Stimulated activated memory B cell treated with anti-CD40 and anti-IgM and Interleukin-4, amounts not matched to agents 10 μg/mL and 1 μg/mL and 100 μg/mL, for 72 hours (primary cell): ENCODE results near the gene CAPN9.
"Not testable (repeated sequence)": the region's sequence is repeated elsewhere in the genome, so short reads cannot be mapped to it uniquely, and the experiment has no call there.

ENCODE experiments used
- ATAC-seq: fragments of 150-1000 bp; cut with Tn5 transposase; 2 replicates; pipeline ENCODE4 v1.10.0; 2021
- H3K27ac Mint-ChIP-seq: one replicate; pipeline ENCODE4 v1.8.0; 2022; ENCODE audit warnings: mild to moderate bottlenecking, mixed read lengths
- H3K27me3 Mint-ChIP-seq: one replicate; pipeline ENCODE4 v1.8.0; 2022; ENCODE audit warnings: mixed read lengths
- H3K36me3 Mint-ChIP-seq: one replicate; pipeline ENCODE4 v1.8.0; 2022; ENCODE audit warnings: mixed read lengths
- H3K4me1 Mint-ChIP-seq: one replicate; pipeline ENCODE4 v1.8.0; 2022; ENCODE audit warnings: mixed read lengths
- H3K4me3 Mint-ChIP-seq: one replicate; pipeline ENCODE4 v1.8.0; 2022; ENCODE audit warnings: mild to moderate bottlenecking, moderate library complexity, mixed read lengths
- H3K9me3 Mint-ChIP-seq: one replicate; pipeline ENCODE4 v1.8.0; 2022; ENCODE audit warnings: mixed read lengths

The CAPN9 gene

DNA sequence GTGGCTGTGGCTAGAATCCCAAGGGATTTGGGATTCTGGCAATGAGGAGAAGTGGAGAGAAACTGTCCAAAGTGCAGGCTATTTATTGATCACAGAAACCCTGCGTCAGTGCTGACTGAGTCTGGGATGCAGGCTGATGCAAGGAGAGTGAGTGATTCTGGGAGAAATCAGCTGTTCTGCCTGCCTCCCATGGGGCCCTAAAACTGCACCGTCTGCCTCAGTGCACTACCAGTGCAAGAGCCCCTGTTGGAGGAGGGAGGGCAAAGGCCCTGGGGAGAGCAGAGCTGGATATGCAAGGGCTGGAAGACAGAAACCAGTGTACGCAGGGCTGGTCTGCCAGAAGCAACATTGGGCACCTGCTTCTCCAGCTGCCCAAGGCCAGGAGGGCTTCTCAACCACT, 78.6 kb downstream of the CAPN9 start:
- Mint-ChIP-seq H3K4me1 (no peaks in the 10 kb centered on the region), H3K27ac (no peak overlapping the region), H3K9me3 (peaks cover 3% of the 10 kb centered on the region), H3K4me3 (no peak overlapping the region), H3K27me3 (peaks cover 14% of the 10 kb centered on the region), H3K36me3 (no peaks in the 10 kb centered on the region)
- ATAC-seq = no peak

DNA sequence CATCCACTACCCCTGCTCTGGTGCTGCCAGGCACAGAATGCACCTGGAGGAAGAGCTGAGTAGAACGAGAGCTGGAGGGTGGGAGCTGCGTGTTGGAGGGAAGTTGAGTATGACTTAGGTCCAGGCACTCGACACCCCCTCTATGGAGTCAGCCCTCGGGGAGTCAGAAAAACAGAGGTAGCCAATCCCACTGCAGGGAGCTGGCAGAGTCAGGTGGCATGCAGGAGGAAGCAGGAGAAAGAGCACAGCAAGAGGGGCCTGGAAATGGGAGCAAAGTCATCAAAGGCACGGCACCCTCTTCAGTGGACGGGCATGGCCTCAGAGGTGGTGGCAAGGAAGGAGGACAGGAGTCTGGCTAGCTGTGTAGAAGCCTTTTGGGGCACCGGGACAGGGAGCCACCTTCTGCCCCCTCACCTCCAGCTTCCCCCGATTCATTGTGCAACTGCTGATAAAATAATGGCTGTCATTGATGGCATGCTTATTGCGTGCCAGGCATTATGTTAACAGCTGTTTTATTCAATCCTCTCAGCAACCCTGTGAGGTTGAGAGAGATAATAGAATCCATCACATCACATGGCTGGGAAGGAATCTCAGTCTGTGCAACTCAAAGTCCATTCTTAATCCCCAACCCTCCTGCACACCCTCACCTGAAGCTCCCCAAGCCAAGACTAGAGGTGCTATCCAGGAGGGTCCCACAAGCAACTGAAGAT, 79.1 kb downstream of the CAPN9 start:
- no peak overlapping the region for H3K4me3 Mint-ChIP-seq
- H3K27me3 Mint-ChIP-seq = peaks cover 8% of the 10 kb centered on the region
- no peaks in the 10 kb centered on the region for H3K4me1 Mint-ChIP-seq
- no peak for ATAC-seq
- H3K36me3 Mint-ChIP-seq = no peaks in the 10 kb centered on the region
- H3K9me3 Mint-ChIP-seq = peaks cover 6% of the 10 kb centered on the region
- H3K27ac Mint-ChIP-seq = no peak overlapping the region

DNA sequence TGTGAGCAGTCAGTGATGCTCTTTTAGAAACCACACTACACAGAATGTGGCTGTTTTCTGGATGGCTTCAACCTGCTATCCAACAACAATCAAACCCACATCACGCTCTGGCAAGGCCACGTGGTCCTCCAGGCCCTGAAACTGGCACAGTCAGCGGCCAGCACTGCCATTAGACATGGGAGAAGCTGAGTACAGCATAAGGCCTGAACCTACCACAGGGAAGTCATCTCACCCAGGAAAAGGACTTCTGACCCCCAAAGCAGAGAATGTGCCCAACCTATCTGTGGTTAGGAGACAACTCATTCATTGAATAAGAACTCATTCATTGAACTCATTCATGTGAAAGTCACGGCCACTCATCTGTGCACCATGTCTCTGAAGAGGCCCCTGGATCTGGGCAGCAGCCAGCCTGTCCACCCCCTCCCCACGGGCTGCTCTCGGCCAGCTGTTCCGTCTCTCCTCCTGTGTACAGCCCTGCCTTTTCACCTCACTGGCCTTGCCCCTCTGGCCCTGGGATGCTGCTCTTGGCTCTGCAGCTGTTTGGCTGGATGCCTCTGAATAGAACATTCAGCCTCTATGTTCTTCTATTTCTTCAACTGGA, 80.0 kb downstream of the CAPN9 start:
- H3K9me3 Mint-ChIP-seq = peaks cover 10% of the 10 kb centered on the region
- H3K27ac Mint-ChIP-seq = no peak overlapping the region
- H3K36me3 Mint-ChIP-seq = no peaks in the 10 kb centered on the region
- no peak overlapping the region for H3K4me3 Mint-ChIP-seq
- peak; percentile 18 for ATAC-seq
- no peaks in the 10 kb centered on the region for H3K4me1 Mint-ChIP-seq
- H3K27me3 Mint-ChIP-seq = no peaks in the 10 kb centered on the region

DNA sequence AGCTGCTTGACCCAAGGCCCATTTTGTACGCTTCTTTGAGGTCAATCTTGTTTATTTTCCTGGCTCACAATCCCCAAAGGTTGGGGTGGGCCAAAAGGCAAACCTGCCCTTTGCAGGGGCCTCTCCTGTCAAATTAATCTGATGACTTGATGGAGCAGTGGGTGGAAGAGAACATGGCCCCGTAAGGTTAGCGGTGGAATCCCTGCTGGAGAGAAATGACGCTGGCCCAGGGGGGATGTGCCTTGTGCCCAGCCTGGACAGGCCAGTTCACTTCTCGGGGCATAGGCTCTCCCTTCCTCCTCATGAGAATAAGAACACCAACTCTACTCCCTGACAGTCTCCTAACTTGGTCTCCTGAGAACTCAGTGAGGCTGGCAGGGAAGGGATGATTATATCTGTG, 80.6 kb downstream of the CAPN9 start:
- Mint-ChIP-seq H3K4me1 (no peaks in the 10 kb centered on the region), H3K9me3 (peaks cover 10% of the 10 kb centered on the region), H3K27me3 (no peaks in the 10 kb centered on the region), H3K27ac (no peak overlapping the region), H3K4me3 (no peak overlapping the region), H3K36me3 (no peaks in the 10 kb centered on the region)
- ATAC-seq = peak; percentile 14

DNA sequence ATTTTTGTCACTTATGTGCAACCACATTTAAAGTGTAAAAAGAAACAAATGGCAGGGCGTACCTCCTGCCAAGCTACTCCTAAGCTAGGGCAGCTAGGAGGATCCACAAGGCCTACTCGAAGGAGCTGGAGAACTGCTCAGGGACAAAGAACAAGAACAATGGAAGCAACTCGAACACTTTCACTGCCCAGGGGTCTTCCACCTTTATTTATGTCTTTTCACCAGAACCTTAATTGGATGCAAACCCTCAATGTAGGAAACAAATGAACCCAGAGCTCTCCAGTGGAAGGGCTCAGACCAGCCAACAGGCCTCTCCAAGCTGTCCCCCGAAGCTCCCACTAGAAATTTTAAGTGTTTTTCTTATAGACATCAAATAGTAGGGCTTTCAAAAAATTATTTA, 81.2 kb downstream of the CAPN9 start:
- no peak overlapping the region for H3K4me3 Mint-ChIP-seq
- ATAC-seq = no peak
- H3K27me3 Mint-ChIP-seq = no peaks in the 10 kb centered on the region
- H3K27ac Mint-ChIP-seq = no peak overlapping the region
- no peaks in the 10 kb centered on the region for H3K4me1 Mint-ChIP-seq
- peaks cover 10% of the 10 kb centered on the region for H3K9me3 Mint-ChIP-seq
- no peaks in the 10 kb centered on the region for H3K36me3 Mint-ChIP-seq

DNA sequence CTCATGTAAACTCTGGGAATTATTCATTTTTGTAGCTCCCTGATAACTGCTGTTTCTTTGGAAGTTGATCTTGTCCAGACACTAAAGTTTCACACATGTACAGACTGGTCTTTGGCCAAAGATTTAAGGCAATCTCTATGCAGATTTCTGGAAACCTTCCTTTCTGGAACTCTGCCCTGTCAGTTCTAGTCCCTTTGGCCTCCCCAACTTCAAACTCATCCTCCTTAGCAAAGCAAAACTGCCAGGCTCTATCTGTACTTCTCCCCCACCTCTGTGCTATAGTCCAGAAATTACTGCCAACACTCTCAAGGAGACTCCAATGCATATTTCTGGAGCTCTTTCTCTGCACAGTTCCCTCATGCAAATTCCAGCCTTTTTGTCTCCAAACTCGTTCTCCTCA, 84.6 kb downstream of the CAPN9 start:
- no peak overlapping the region for H3K4me3 Mint-ChIP-seq
- no peak for ATAC-seq
- no peaks in the 10 kb centered on the region for H3K36me3 Mint-ChIP-seq
- H3K4me1 Mint-ChIP-seq = no peaks in the 10 kb centered on the region
- H3K9me3 Mint-ChIP-seq = peaks cover 10% of the 10 kb centered on the region
- H3K27me3 Mint-ChIP-seq = peaks cover 14% of the 10 kb centered on the region
- no peak overlapping the region for H3K27ac Mint-ChIP-seq

DNA sequence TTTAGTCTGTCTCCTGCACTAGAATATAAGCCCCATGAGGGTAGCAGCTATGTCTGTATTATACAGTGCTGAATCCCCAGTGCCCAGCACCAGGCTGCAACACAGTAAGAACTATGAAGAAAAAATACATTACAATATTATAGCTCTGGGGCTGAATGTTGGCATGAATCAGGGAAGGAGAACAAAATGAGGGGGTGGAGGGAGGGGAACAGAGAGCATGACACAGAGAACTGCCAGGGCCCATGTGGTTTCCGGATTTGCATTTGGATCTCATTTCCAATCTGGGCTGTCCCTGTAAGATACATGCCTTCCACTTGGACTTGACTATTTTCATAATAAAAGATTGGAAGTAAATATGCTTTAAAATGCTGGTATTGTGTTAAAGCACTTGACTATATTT, 85.3 kb downstream of the CAPN9 start:
- H3K27ac Mint-ChIP-seq = no peak overlapping the region
- no peaks in the 10 kb centered on the region for H3K4me1 Mint-ChIP-seq
- ATAC-seq = no peak

DNA sequence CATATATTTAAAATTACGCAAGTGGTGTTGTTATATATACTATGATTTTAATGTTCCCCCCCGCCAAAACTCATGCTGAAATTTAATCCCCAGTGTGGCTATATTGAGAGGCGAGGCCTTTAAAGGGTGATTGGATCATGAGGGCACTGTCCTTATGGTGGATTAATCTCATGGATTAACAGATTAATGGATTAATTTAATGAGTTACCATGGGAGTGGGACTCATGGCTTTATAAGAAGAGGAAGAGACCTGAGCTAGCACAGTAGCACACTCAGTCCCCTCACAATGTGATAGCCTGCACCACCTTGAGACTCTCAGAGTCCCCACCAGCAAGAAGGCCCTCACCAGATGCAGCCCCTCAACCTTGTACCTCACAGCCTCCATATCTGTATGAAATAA, 86.3 kb downstream of the CAPN9 start:
- ATAC-seq = no peak
- Mint-ChIP-seq H3K4me3 (no peak overlapping the region), H3K36me3 (peaks cover 6% of the 10 kb centered on the region), H3K9me3 (peaks cover 10% of the 10 kb centered on the region), H3K4me1 (no peaks in the 10 kb centered on the region), H3K27me3 (peaks cover 14% of the 10 kb centered on the region), H3K27ac (no peak overlapping the region)

More for the DNA sequence above, 85.3 kb downstream of the CAPN9 start:
- H3K36me3 Mint-ChIP-seq = no peaks in the 10 kb centered on the region
- H3K27me3 Mint-ChIP-seq = peaks cover 14% of the 10 kb centered on the region
- no peak overlapping the region for H3K4me3 Mint-ChIP-seq
- H3K9me3 Mint-ChIP-seq = peaks cover 10% of the 10 kb centered on the region

DNA sequence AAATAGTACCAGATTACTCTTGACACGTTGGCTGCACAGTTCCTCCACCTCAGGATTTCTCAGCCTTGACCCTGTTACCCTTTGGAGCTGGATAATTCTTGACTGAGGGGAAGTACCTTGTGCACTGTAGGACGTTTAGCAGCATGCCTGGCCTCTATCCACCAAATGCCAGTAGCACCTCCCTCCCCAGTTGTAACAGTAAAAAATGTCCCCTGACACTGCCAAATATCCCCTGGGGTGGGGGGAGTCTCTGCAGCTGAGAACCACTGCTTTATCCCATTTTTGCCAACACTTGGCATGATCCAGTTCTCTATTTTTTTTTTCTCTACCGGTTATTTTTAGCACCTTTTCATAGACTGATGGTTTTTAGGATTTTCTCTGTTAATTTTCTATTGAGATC, 87.1 kb downstream of the CAPN9 start:
- no peaks in the 10 kb centered on the region for H3K4me1 Mint-ChIP-seq
- H3K27me3 Mint-ChIP-seq = peaks cover 14% of the 10 kb centered on the region
- no peak overlapping the region for H3K4me3 Mint-ChIP-seq
- no peak for ATAC-seq
- no peak overlapping the region for H3K27ac Mint-ChIP-seq
- peaks cover 10% of the 10 kb centered on the region for H3K9me3 Mint-ChIP-seq
- peaks cover 13% of the 10 kb centered on the region for H3K36me3 Mint-ChIP-seq

DNA sequence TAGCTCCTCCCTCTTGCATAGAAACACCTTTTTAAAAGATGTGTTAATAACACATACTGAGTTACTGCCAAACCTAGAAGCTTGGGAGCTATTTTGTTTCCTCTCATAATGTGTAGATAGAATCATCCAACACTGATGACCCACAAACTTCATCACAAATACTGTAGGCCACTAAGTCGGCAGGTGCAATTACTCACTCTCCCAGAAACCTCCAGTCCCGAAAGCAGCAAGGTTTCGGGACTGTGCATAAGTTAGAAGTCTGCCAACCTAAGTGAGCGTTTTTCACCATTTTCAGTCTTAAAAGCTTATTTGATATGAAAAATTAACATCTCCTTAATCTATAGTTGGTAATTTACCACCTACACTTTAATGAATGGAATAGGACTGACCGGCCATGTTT, 89.2 kb downstream of the CAPN9 start:
- no peak overlapping the region for H3K4me3 Mint-ChIP-seq
- peaks cover 4% of the 10 kb centered on the region for H3K9me3 Mint-ChIP-seq
- H3K27ac Mint-ChIP-seq = no peak overlapping the region
- ATAC-seq = no peak
- H3K36me3 Mint-ChIP-seq = peaks cover 23% of the 10 kb centered on the region
- no peaks in the 10 kb centered on the region for H3K4me1 Mint-ChIP-seq
- peaks cover 14% of the 10 kb centered on the region for H3K27me3 Mint-ChIP-seq

DNA sequence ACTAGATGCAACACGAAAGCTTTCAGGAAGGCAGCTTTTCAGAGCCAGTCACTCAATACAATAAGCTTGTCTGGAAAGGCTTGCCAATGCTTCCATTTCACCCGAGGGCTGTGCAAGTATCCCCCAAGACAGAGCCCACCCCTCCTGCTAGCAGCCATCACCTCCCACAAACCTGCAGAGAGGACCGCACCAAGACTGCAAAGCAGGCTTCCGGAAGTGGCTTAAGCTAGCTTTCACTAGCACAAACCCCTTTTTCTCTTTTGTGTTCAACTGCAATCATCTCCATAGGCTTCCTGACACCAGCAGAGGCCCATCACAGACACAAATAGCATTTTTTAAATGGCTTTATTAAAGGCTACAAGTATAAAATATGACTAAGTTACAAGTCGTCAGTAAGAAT, 89.6 kb downstream of the CAPN9 start:
- ATAC-seq = no peak
- H3K36me3 Mint-ChIP-seq = peaks cover 27% of the 10 kb centered on the region
- H3K27me3 Mint-ChIP-seq = peaks cover 14% of the 10 kb centered on the region
- no peaks in the 10 kb centered on the region for H3K4me1 Mint-ChIP-seq
- H3K9me3 Mint-ChIP-seq = peaks cover 4% of the 10 kb centered on the region
- H3K4me3 Mint-ChIP-seq = no peak overlapping the region
- no peak overlapping the region for H3K27ac Mint-ChIP-seq

DNA sequence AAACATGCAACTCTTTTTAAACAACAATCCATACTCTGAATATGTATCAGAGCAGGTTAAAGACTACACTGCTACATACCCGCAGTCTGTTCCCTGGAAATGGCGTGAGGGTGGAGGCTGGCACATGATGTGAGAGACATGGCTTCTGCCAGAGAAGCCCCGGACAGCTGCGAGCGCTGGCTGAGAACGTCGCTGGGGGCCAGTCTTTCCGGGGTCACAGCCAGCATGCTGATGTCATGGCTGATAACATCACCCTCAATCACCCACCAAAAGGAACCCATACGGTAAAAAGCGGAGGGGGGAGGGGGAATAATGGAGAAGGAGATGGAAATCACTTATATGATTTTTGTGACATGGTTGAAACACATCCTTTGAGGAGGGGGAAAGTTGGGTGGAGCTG, 92.0 kb downstream of the CAPN9 start:
- no peak overlapping the region for H3K27ac Mint-ChIP-seq
- no peak overlapping the region for H3K4me3 Mint-ChIP-seq
- no peaks in the 10 kb centered on the region for H3K4me1 Mint-ChIP-seq

DNA sequence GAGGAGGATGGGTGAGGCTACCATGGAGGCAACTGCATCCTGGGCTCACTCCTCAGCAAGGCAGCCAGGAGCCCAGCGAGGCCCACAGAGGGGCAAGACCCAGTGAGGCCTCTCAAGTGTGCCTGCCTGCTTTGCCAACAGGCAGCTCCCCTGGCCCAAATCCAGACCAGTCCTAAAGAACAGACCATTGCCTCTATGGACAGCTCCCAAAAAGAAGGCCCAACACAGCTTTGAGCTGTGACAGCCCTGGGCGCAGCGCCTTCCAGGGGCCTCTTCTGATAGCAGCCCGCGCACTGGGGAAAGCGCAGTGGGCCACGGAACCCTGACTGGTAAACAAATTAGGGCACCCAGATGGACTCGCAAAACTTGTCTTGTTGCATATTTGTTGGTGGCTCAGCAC, 95.6 kb downstream of the CAPN9 start:
- Mint-ChIP-seq H3K36me3 (peaks cover 52% of the 10 kb centered on the region), H3K27me3 (no peaks in the 10 kb centered on the region), H3K4me1 (no peaks in the 10 kb centered on the region), H3K27ac (no peak overlapping the region), H3K9me3 (no peaks in the 10 kb centered on the region), H3K4me3 (no peak overlapping the region)
- ATAC-seq = no peak

More for the DNA sequence above, 92.0 kb downstream of the CAPN9 start:
- no peaks in the 10 kb centered on the region for H3K9me3 Mint-ChIP-seq
- H3K36me3 Mint-ChIP-seq = peaks cover 45% of the 10 kb centered on the region
- ATAC-seq = no peak
- H3K27me3 Mint-ChIP-seq = peaks cover 13% of the 10 kb centered on the region

DNA sequence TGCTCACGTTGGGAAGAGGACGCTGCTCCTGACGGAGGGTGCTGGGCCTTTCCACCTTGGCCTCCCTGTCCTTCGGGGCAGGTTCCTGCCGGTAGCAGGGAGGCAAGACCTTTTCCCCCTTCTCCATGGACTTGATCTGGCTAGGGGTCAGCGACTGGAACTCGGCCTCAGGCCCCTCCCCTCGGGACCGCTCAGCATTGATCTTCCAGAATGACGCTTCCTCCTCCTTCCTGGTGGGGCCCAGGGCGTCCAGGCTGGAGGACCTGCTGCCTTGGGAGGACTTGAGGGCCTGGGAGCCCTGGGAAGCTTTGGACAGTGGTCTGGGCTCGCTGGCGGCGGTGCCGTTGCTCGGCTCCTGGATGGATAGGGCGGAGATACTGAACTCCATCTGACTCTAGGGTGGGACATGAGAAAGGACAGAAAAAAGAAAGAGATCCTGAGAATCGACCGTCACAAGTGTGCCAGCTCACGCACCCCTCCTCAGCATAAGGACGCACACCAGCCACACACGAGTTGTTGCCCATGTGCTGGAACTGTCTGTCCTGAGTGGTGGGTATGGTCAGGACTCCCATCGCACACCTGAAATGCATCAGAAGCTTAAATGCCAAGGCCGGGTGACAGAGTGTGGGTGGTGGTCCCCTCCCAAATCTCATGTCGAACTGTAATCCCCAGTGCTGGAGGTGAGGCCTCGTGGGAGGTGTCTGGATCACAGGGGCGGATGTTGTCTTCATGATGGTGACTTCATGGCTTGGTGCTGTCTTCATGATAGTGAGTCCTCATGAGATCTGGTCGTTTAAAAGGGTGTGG, 96.5 kb downstream of the CAPN9 start:
- H3K4me1 Mint-ChIP-seq = no peaks in the 10 kb centered on the region
- H3K9me3 Mint-ChIP-seq = no peaks in the 10 kb centered on the region
- H3K36me3 Mint-ChIP-seq = peaks cover 45% of the 10 kb centered on the region
- H3K4me3 Mint-ChIP-seq = no peak overlapping the region
- no peak for ATAC-seq
- no peaks in the 10 kb centered on the region for H3K27me3 Mint-ChIP-seq
- H3K27ac Mint-ChIP-seq = no peak overlapping the region

DNA sequence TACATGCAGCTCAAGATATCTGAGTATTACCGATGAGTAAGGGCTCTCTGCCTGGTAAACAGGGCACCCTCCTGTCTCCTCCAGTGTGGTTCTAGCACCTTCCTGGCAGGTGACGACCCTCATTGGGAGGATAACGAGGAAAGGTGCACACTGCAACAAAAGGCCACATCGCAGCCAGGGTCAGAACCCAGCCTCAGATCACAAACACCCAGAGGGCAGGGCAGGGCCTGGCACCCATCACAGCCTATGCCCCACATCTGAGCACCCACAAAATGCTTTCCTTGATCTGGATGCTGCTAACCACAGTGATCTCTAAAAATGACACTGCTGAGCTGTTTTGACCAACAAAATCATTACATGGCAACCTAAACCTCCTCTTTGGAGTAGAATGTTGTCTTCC, 97.4 kb downstream of the CAPN9 start:
- Mint-ChIP-seq H3K27me3 (no peaks in the 10 kb centered on the region), H3K36me3 (peaks cover 38% of the 10 kb centered on the region), H3K27ac (no peak overlapping the region), H3K9me3 (no peaks in the 10 kb centered on the region), H3K4me1 (no peaks in the 10 kb centered on the region), H3K4me3 (no peak overlapping the region)
- ATAC-seq = no peak

DNA sequence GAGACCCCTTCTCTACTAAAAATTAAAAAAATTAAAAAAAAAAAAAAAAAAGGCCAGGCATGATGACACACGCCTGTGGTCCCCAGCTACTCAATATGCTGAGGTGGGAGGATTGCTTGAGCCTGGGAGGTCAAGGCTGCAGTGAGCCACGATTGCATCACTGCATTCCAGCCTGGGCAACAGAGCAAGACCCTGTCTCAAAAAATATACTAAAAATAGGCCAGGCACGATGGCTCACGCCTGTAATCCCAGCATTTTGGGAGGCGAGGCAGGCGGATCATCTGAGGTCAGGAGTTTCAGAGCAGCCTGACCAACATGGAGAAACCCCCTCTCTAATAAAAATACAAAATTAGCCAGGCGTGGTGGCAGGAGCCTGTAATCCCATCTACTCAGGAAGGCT, 98.0 kb downstream of the CAPN9 start:
- ATAC-seq = not testable (repeated sequence)

More for the DNA sequence above, 98.0 kb downstream of the CAPN9 start:
- H3K36me3 Mint-ChIP-seq = peaks cover 38% of the 10 kb centered on the region
- not testable (repeated sequence) for H3K27ac Mint-ChIP-seq, H3K27me3 Mint-ChIP-seq, H3K9me3 Mint-ChIP-seq, H3K4me3 Mint-ChIP-seq, H3K4me1 Mint-ChIP-seq
